Peyer's patch (tissue), 4 donors: Measurements from ENCODE around the gene RARG.

ENCODE experiments used
- POLR2A ChIP-seq, 2 donors: fragments of 450-650 bp; IDR thresholded peaks; one replicate each; pipeline ENCODE4 v1.5.1; 2017; ENCODE audit warnings: antibody characterized with exemption in 2 of 2, mild to moderate bottlenecking in 2 of 2, moderate library complexity in 2 of 2
- TF ChIP-seq, protein P1 (sequence below), 6 experiments: fragments of 450-650 bp in 4 of 6; fragments of 200-600 bp in 2 of 6; sonication (generic) in 1 of 6; IDR thresholded peaks; one replicate each; pipeline ENCODE4 v1.5.1; 2017 to 2019; ENCODE audit warnings: antibody characterized with exemption in 6 of 6, mild to moderate bottlenecking in 3 of 6, moderate library complexity in 1 of 6

DNA sequence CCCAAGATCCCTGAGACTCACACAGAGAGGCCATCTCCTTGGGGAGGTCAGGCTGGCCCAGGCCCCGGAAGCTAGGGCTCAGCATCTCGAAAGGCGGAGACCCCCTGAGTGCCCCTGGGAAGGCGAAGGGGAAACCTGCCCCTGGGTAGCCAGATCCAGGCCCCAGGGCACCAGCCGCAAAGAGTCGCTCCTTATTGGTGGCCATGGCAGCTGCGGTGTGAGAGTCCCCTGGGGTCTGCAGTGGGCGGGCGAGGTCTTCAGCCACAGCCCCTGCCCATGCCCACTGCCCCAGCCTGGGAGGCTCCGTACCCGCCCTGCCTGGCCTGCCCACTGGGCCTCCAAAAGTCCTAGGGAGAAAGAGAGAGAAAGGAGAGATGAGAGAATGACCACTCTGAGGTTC, 4.7 kb downstream of the RARG start:
- TF ChIP-seq, protein P1, sequence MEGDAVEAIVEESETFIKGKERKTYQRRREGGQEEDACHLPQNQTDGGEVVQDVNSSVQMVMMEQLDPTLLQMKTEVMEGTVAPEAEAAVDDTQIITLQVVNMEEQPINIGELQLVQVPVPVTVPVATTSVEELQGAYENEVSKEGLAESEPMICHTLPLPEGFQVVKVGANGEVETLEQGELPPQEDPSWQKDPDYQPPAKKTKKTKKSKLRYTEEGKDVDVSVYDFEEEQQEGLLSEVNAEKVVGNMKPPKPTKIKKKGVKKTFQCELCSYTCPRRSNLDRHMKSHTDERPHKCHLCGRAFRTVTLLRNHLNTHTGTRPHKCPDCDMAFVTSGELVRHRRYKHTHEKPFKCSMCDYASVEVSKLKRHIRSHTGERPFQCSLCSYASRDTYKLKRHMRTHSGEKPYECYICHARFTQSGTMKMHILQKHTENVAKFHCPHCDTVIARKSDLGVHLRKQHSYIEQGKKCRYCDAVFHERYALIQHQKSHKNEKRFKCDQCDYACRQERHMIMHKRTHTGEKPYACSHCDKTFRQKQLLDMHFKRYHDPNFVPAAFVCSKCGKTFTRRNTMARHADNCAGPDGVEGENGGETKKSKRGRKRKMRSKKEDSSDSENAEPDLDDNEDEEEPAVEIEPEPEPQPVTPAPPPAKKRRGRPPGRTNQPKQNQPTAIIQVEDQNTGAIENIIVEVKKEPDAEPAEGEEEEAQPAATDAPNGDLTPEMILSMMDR (IDR thresholded peaks at IDR 0.05), result no peak
- no peak for TF ChIP-seq POLR2A (IDR thresholded peaks at IDR 0.05)
